Activated CD4-positive, alpha-beta T cell treated with anti-CD3 and anti-CD28 coated beads, Interleukin-10, Interleukin-2, amounts not matched to agents 100 ng/mL and 50 ng/mL, durations not matched to agents 16 hours and 8 hours (primary cell): ENCODE measurements around the gene TMC1.
A peak's percentile ranks its signal among the peaks of the same experiment; 100 is the strongest.
"Not testable (repeated sequence)": the region's sequence is repeated elsewhere in the genome, so short reads cannot be mapped to it uniquely, and the experiment has no call there.

Experiments used
- DNase-seq: peaks from one replicate; pipeline ENCODE4 v3.0.0-alpha.2; 2020

Gene TMC1

DNA sequence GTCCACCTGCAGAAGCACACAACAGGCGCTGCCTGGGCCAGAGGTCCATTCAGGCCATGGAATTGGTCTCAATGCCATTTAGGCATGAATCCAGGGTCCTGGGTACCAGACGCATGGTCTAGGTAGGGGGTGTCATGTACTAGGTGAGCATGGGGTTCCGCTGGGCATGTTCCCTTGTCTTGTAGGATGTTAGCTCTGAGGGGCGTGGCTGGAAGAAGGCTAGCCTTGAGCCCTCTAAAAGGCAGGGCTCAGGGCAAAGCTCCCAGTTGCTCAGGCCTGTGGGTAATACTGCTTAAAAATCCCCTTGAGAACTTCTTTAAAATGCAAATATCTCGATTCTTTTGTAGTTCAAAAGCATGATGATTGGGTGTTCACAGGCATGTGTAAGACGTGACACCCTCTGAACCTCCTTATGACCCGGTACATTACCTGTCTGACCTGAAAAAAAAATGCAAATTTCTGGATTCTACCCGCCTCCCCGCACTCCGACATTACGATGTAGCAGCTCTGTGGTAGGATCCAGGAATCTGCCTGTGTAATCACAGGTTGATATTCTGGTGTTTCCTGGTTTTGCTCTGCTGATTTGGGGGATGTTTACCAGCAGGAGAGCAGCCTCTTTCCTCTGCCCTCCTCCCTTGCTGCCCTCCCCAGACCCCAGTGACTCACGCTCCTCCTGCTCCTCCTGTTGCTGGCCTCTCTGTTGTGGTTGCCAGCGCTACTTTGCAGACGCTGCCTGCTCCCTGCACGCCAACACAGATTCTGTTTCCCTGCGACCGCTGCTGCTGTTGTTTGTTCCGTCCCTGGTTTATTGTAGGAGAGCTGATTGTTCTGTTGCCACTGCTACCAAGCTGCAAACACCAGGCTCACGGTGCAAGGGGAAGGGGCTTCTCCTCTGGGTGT is 5.7 kb downstream of the TMC1 start:
- DNase-seq: peak; percentile 88

DNA sequence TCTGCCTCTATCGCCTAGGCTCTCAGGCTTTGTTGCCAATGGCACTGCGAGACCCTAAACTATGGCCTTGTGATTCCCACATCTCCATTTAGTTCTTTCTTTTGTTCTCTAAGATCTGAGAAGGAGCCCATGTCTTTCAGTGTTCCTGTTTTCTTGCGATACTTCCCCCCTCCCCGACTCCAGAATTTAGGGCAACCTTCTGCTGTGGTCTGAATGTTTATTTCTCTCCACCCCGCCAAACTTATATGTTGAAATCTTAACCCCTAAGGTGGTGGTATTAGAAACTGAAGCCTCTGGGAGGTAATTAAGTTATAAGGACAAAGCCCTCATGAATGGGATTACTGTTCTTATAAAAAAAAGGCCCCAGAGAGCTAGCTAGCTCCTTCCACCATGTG is 6.4 kb downstream of the TMC1 start:
- DNase-seq: no peak

GRCh38 chr9:72529531-72529930 is 8.1 kb downstream of the TMC1 start:
- DNase-seq: no peak

DNA sequence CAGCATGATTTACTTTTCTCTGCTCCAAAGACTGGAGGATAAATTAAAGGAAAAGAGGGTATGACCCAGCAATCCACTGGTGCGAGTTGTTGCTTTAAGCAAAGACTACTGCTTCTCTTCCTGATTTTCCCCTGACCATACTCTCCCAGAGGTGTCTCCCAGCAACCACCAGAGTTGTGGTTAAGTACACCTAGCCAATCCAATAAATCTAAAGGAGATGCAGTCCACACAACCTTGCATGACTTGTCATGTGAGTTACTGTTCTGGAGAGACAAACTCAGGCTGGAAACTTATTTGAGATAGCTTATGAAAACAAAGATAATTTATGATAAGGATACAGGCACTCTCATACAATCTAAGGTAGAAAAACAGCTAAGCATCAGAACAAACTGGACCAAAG is 11.9 kb downstream of the TMC1 start:
- DNase-seq: no peak

DNA sequence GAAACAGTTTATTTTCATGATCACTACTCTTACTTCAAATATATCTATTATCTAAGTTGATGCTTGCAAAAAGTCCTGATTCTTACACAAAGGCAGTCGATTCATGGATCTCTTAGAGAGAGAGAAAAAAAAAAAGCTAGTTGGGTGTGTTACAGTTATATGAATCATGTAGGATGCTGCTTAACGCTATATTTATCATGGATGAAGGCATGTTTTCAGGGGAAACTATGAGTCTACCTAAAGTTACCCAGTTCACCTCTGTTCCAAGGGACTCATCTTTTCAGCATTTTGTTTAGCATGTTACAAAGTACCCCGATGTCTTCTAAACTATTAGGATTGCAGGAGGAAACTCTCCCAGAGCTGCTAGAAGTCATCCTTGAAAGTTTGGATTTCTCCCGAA is 13.5 kb downstream of the TMC1 start:
- no peak for DNase-seq

DNA sequence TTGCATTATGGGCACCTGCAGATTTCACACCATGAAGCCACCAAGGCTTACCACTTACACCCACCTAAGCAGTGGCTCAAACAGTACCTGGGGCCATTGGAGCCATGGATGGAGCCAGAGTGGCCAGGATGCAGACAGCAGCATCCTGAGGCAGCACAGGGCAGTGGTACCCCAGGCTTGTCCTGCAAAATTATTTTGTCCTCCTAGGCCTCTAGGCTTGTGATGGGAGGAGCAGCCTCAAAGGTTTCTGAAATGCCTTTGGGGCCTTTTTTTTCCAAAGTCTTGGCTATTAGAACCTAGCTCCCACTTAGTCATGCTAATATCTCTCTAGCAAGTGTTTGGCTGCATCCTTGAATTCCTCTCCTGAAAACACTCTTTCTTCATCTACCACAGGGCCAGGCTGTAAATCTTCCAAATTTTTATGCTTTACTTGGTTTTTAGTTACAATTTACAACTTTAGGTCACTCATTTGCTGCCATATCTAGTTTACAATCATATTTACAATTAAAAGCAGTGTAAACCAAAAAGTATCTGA is 15.7 kb downstream of the TMC1 start:
- no peak for DNase-seq

DNA sequence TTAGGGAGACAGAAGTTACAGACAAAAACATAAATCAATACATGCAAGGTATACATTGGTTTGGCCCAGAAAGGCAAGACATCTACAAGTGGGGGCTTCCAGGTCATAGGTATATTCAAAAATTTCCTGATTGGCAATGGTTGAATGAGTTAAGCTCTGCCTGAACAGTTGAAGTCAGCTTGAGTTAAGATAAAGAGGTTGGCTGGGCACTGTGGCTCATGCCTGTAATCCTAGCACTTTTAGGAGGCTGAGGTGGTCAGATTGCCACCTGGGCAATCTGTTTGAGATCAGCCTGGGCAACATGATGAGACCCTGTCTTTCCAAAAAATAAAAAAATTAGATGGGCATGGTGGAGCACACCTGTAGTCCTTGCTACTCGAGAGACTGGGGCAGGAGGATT is 16.3 kb downstream of the TMC1 start:
- no peak for DNase-seq

DNA sequence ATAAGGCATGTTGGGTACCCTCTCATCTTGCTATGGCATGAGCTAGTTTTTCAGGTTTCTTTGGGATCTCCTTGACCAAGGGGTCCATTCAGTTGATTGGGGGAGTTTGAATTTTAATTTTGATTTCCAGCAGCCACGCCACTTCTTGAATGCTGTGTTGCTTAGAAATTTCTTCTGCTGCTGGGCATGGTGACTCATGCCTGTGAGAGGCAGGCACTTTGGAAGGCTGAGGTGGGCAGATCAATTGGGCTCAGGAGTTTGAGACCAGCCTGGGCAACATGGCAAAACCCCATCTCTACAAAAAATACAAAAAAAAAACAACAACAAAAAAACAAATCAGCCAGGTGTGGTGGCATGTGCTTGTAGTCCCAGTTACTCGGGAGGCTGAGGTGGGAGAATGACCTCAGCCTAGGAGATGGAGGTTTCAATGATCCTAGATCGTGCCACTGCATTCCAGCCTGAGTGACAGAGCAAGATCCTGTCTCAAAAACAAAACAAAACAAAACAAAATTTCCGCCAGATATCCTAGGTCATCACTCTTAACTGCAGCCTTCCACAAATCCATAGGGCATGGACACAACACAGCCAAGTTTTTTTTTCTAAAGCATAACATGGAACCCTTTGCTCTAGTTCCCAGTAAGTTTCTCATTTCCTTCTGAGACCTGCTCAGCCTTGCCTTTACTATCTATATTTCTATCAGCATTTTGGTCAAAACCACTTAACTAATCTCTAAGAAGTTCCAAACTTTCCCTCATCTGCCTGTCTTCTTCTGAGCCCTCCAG is 17.7 kb downstream of the TMC1 start:
- DNase-seq: no peak

DNA sequence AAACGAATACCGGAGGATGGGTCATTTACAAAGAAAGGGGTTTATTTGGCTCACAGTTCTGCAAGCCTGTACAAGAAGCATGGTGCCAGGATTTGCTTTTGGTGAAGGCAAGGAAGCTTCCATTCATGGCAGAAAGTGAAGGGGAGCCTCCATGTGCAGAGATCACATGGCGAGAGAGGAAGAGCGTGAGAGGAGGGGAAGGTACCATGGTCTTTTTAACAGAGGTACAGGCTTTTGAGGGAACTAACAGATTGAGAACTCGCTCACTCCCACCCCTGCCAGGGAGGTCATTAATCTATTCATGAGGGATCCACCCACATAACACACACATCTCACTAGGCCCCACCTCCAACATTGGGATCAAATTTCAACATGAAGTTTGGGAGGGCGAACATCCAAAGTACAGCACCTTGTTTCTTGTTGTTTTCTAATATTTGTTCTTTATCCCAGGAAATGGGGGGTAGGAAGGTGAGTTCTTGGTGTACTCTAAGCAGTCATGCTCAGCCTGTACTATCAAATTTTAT is 18.5 kb downstream of the TMC1 start:
- DNase-seq: no peak

- DNase-seq: peak; percentile 11
Measured at GRCh38 chr9:72540348-72540873, 19.0 kb downstream of the TMC1 start.

DNA sequence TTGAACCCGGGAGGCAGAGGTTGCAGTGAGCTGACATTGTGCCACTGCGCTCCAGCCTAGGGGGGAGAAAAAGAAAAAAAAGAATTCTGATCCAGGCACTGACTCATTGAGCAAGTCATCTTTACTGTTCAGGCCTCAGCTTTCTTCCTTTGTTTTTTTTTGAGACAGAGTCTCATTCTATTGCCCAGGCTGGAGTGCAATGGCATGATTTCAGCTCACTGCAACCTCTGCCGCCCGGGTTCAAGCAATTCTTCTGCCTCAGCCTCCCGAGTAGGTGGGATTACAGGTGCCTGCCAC is 21.1 kb downstream of the TMC1 start:
- DNase-seq: not testable (repeated sequence)

- no peak for DNase-seq
Measured at GRCh38 chr9:72542917-72543316, 21.5 kb downstream of the TMC1 start.

DNA sequence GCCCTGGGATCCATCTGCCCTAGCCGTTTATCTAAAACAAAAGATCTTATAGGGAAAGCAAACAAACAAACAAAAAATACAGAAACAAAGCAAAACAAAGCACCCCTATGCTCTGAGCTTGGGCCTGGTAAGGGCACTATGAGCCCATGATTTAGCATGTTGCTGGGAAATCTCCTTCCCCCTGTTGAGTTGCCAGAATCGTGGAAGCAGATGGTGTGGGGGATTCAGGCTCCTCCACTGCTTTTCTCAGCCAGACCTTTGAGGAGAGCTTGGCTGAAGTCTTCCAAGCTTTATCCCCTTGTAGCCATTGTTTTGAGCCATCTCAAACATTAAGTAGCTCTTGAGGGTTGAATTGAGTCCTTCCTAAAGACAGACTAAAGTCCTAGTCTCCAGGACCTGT is 29.9 kb downstream of the TMC1 start:
- DNase-seq: no peak

- DNase-seq: no peak
Measured at GRCh38 chr9:72552356-72552755, 30.9 kb downstream of the TMC1 start.

DNA sequence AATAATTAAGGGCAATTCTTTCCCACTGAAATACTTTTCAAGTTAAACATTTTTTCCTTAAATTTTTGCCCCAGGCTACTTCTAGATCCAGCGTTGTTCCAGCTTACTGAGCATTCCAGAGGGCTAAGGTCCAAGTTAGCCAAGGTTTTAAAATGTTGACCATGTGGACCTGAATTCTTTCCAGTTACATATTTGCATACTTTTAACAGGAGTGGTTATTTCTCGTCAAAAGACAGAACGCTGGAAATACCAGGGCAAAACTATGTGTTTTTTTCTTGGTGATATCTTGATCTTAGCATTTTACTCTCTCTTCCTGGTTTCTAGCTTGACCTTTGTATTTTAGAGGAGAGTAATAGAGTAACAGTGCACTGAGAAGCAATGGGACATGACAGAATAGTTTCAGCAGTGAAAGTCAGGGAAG is 32.8 kb downstream of the TMC1 start:
- DNase-seq: no peak

GRCh38 chr9:72557549-72557948 is 36.1 kb downstream of the TMC1 start:
- peak; percentile 82 for DNase-seq

- no peak for DNase-seq
Measured at GRCh38 chr9:72560086-72560485, 38.7 kb downstream of the TMC1 start.

- DNase-seq: no peak
Measured at GRCh38 chr9:72563806-72564205, 42.4 kb downstream of the TMC1 start.

GRCh38 chr9:72564479-72565281 is 43.3 kb downstream of the TMC1 start:
- no peak for DNase-seq

GRCh38 chr9:72565535-72565934 is 44.1 kb downstream of the TMC1 start:
- no peak for DNase-seq

- DNase-seq: no peak
Measured at GRCh38 chr9:72574156-72574810, 52.9 kb downstream of the TMC1 start.

DNA sequence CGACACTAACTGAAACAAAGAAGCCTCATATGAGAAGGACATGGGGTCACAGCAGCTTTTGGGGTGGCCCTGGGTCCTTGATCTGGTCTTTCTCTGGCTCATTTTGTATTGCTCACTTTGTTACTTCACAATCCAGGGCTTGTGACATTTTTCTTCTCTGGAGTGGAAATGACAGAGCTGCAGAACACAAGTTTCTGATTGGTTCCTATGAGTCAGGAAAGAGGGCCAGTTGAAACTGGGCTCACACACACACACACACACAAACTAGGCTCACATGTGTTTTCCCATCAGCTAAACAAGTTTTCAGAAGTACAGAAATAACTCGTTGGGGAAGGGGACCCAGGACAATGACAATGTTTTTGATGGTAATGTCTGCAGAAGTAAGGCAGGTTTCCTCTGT is 54.3 kb downstream of the TMC1 start:
- DNase-seq: no peak
